ENCODE results near the gene PSMA6.

- TF ChIP-seq CTCF (IDR thresholded peaks at IDR 0.05), result no peak
- TF ChIP-seq POLR2A (IDR thresholded peaks at IDR 0.05), result no peak
Measured at GRCh38 chr14:35319509-35319908, 27.3 kb downstream of the PSMA6 start.

Data from body of pancreas (tissue), 4 donors.